HepG2 (cell line): ENCODE data around the gene FYB1. TPM values are rescaled to one million over a fixed set of nuclear protein-coding genes. Genes with fewer than 3 reads are reported as not detected.

Source experiments
- ATAC-seq: fragments of 200-7000 bp; cut with Tn5 transposase; 3 replicates; pipeline ENCODE4 v1.9.1; 2020; ENCODE audit warnings: mild to moderate bottlenecking, moderate library complexity
- BruUV-seq: library from RNA; stranded (reverse); fragments of 400-500 nt; replicated peaks from 2 replicates; lab custom pipeline; 2021; lab: Mats Ljungman, UMichigan
- CTCF ChIA-PET: fragments of 300-600 bp; formaldehyde crosslinking; extraction: SDS; loops from one replicate; lab custom pipeline; 2021; ENCODE audit warnings: low total read pairs, inconsistent platforms, low intra/inter-chr PET ratio; lab: Yijun Ruan, JAX
- POLR2A ChIA-PET: fragments of 350-600 bp; sonication (Branson Sonifier 250); formaldehyde crosslinking; loops from one replicate; lab custom pipeline; 2020; ENCODE audit warnings: antibody characterized with exemption, inconsistent platforms; lab: Yijun Ruan, JAX
- DNase-seq: peaks from one replicate; pipeline ENCODE4 v3.0.0-alpha.2; 2015; ENCODE audit warnings: low spot score
- FAIRE-seq: peaks from 3 replicates; lab custom pipeline; 2011; peaks lifted over from hg19 to GRCh38; lab: Jason Lieb, UNC
- H2AFZ ChIP-seq: one replicate; pipeline ENCODE4 v1.6.1; 2011; ENCODE audit warnings: low read length, inconsistent platforms
- H3K27ac ChIP-seq: fragments of 300-600 bp; 3 replicates; pipeline ENCODE4 v1.8.0; 2011; ENCODE audit warnings: mixed run types, mild to moderate bottlenecking, mixed read lengths, low read length, inconsistent platforms; ENCODE audit not compliant: insufficient read depth; ENCODE audit errors: extremely low read length
- H3K27me3 ChIP-seq, 2 experiments: fragments of 200-600 bp in 1 of 2; 2 replicates in 1 of 2; 3 replicates in 1 of 2; pipeline versions ENCODE4 v1.6.0 to v1.8.0; 2011; ENCODE audit warnings: low read length in 2 of 2, mild to moderate bottlenecking in 2 of 2, moderate library complexity in 2 of 2, inconsistent platforms in 1 of 2; ENCODE audit not compliant: insufficient read depth in 2 of 2, control insufficient read depth in 1 of 2
- H3K36me3 ChIP-seq, 2 experiments: fragments of 200-600 bp in 1 of 2; replicated peaks in 1 of 2; 2 replicates in 1 of 2; 3 replicates in 1 of 2; pipeline versions ENCODE4 v1.5.1 to v1.8.0; 2011; ENCODE audit warnings: low read length in 2 of 2, inconsistent platforms in 1 of 2; ENCODE audit not compliant: insufficient read depth in 2 of 2, control insufficient read depth in 1 of 2
- H3K4me1 ChIP-seq: 2 replicates; pipeline ENCODE4 v1.5.1; 2012; ENCODE audit warnings: low read length, inconsistent platforms; ENCODE audit not compliant: insufficient read depth
- H3K4me2 ChIP-seq: 2 replicates; pipeline ENCODE4 v1.6.0; 2011; ENCODE audit warnings: low read depth, low read length, inconsistent platforms
- H3K4me3 ChIP-seq, 3 experiments: fragments of 200-600 bp in 1 of 3; sonication (generic), shearing (Covaris generic) in 1 of 3; replicated peaks in 1 of 3; 2 replicates each; pipeline ENCODE4 v1.5.1; 2011 to 2016; ENCODE audit warnings: low read length in 3 of 3, inconsistent platforms in 2 of 3, low read depth in 2 of 3, mild to moderate bottlenecking in 2 of 3, control low read depth in 1 of 3, mixed read lengths in 1 of 3; ENCODE audit not compliant: insufficient read depth in 1 of 3
- H3K79me2 ChIP-seq: one replicate; pipeline ENCODE4 v1.6.1; 2011; ENCODE audit warnings: low read length, inconsistent platforms; ENCODE audit not compliant: insufficient read depth
- H3K9ac ChIP-seq: 2 replicates; pipeline ENCODE4 v1.6.0; 2011; ENCODE audit warnings: mild to moderate bottlenecking, low read depth, low read length, inconsistent platforms; ENCODE audit not compliant: insufficient read depth
- H3K9me3 ChIP-seq: 2 replicates; pipeline ENCODE4 v1.5.1; 2012; ENCODE audit warnings: mild to moderate bottlenecking, low read length
- H4K20me1 ChIP-seq: 2 replicates; pipeline ENCODE4 v1.6.0; 2011; ENCODE audit warnings: inconsistent platforms, mild to moderate bottlenecking, low read length, moderate library complexity; ENCODE audit not compliant: insufficient read depth
- ATF6 ChIP-seq: sonication (generic); formaldehyde crosslinking; conservative IDR thresholded peaks from 2 replicates; pipeline ENCODE4 v1.4.0; 2020; ENCODE audit warnings: missing genetic modification reagents
- CCAR2 ChIP-seq: fragments of 200-400 bp; formaldehyde crosslinking; optimal IDR thresholded peaks from 2 replicates; pipeline ENCODE3; 2018; ENCODE audit warnings: low read depth, mild to moderate bottlenecking, low read length, moderate library complexity
- DMAP1 ChIP-seq: IDR thresholded peaks from 2 replicates; pipeline ENCODE4 v1.6.1; 2016
- HBP1 ChIP-seq: IDR thresholded peaks from 2 replicates; pipeline ENCODE4 v1.6.1; 2016; ENCODE audit warnings: low read depth, control low read depth
- JUND ChIP-seq: sonication (generic); formaldehyde crosslinking; IDR thresholded peaks from 2 replicates; pipeline ENCODE4 v1.8.0; 2022; ENCODE audit warnings: mild to moderate bottlenecking, missing genetic modification reagents
- NBN ChIP-seq: fragments of 450-650 bp; conservative IDR thresholded peaks from 2 replicates; pipeline ENCODE4 v1.6.1; 2017
- TBP ChIP-seq: sonication (generic); formaldehyde crosslinking; IDR thresholded peaks from 2 replicates; pipeline ENCODE4 v1.5.0; 2020; ENCODE audit warnings: missing genetic modification reagents
- ZNF557 ChIP-seq: sonication (generic); formaldehyde crosslinking; IDR thresholded peaks from 2 replicates; pipeline ENCODE4 v1.4.0; 2020; ENCODE audit warnings: missing genetic modification reagents
- ZNF563 ChIP-seq: sonication (generic); formaldehyde crosslinking; IDR thresholded peaks from 2 replicates; pipeline ENCODE4 v1.8.0; 2022; ENCODE audit warnings: mild to moderate bottlenecking, moderate library complexity, missing genetic modification reagents
- ZNF609 ChIP-seq: sonication (generic); formaldehyde crosslinking; IDR thresholded peaks from 2 replicates; pipeline ENCODE4 v1.4.0; 2020; ENCODE audit warnings: mild to moderate bottlenecking, missing genetic modification reagents, borderline replicate concordance
- ZNF644 ChIP-seq: IDR thresholded peaks from 2 replicates; pipeline ENCODE4 v1.6.1; 2016; ENCODE audit warnings: low read depth
- ZNF670 ChIP-seq: sonication (generic); formaldehyde crosslinking; IDR thresholded peaks from 2 replicates; pipeline ENCODE4 v1.8.0; 2022; ENCODE audit warnings: mild to moderate bottlenecking, missing genetic modification reagents, borderline replicate concordance
- ZNF891 ChIP-seq: sonication (generic); formaldehyde crosslinking; IDR thresholded peaks from 2 replicates; pipeline ENCODE4 v1.5.0; 2020; ENCODE audit warnings: mild to moderate bottlenecking, missing genetic modification reagents
- ZSCAN25 ChIP-seq: sonication (generic); formaldehyde crosslinking; IDR thresholded peaks from 2 replicates; pipeline ENCODE4 v1.8.0; 2022; ENCODE audit warnings: mild to moderate bottlenecking, missing genetic modification reagents
- WGBS: methylation state at CpG from one replicate; pipeline ENCODE4 v1.1.6; 2017; ENCODE audit warnings: low lambda C conversion rate; 5-methylcytosine and 5-hydroxymethylcytosine counted together
- in situ Hi-C: cut with HindIII; loops from 2 replicates; pipeline ENCODE4 v1.10.0; 2017; ENCODE audit warnings: low pct_unique_long_range_greater_than_20kb; ENCODE audit not compliant: extremely low pct_ligation_motif_present
- intact Hi-C: fragments of 100-400 bp; cut with micrococcal nuclease; formaldehyde crosslinking; loops from one replicate; pipeline ENCODE4 v1.10.0; 2022; ENCODE audit not compliant: unreplicated experiment
- polyA plus RNA-seq, 8 experiments: library from polyadenylated mRNA; depleted of rRNA in 3 of 8; stranded (reverse) in 7 of 8; unstranded in 1 of 8; fragments of >200 nt; fragmentation: Illumina TruSeq in 4 of 8; extraction: Trizol in 4 of 8; gene quantifications; 2 replicates each; pipeline versions ENCODE4 v1.2.1 to v1.2.3, GENCODE V29; 2011 to 2016; ENCODE audit warnings: low read depth in 4 of 8, missing spikeins in 1 of 8, mixed read lengths in 1 of 8; ENCODE audit not compliant: insufficient read depth in 1 of 8
- total RNA-seq, 5 experiments: library from RNA; depleted of rRNA; stranded (reverse); fragments of >200 nt; fragmentation: Illumina TruSeq; extraction: Trizol; gene quantifications; 2 replicates each; pipeline ENCODE4 v1.2.3, GENCODE V29; 2016; ENCODE audit warnings: low read depth in 1 of 5
- TF ChIP-seq, protein P1 (sequence below): sonication (generic); formaldehyde crosslinking; IDR thresholded peaks from 2 replicates; pipeline ENCODE4 v1.4.0; 2020; ENCODE audit warnings: mild to moderate bottlenecking, missing genetic modification reagents
- TF ChIP-seq, protein P2 (sequence below): sonication (generic); formaldehyde crosslinking; IDR thresholded peaks from 2 replicates; pipeline ENCODE4 v1.4.0; 2020; ENCODE audit warnings: missing genetic modification reagents

Gene FYB1
- total and polyA plus RNA-seq, 2 of the 13 experiments (the other 11 are each of a cell fraction or from before 2014, with no cell fraction given) = 0.03 TPM; not detected in 1

DNA sequence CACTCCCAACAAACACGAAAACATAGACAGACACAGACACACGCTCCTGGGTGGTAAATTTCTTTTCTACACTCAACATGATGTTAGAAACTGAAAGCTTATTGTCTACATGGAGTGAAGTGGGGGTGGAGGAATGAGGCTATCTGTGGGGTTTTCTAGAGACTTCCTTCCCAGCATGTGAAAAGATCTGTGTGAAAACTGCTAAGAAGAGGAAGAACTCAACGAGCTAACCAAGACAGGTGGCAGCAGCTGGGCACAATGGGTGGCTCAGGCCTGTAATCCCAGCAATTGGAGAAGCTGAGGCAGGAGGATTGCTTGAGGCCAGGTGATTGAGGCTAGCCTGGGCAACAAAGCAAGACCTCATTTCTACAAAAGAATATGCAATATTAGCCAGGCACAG, 7.6 kb downstream of the FYB1 start:
- Histone ChIP-seq H3K9ac (no peak overlapping the region), H3K4me2 (no peak overlapping the region), H2AFZ (no peak overlapping the region), H3K27me3 (no peaks in the 10 kb centered on the region), H3K4me3 (no peak overlapping the region), H3K36me3 (no peaks in the 10 kb centered on the region), H3K27ac (no peak overlapping the region), H3K79me2 (no peaks in the 10 kb centered on the region), H4K20me1 (no peaks in the 10 kb centered on the region), H3K4me1 (peaks cover 5% of the 10 kb centered on the region), H3K9me3 (no peaks in the 10 kb centered on the region)
- no peak for ATAC-seq
- no TSS peak for BruUV-seq
- FAIRE-seq = no peak
- POLR2A ChIA-PET = no interaction called here
- 24% methylated on average over 3 of the region's 3 CpGs for WGBS
- in situ Hi-C loops (loop anchor here (25.0 kb wide), 1 partner anchor 351 kb away; no protein-coding TSS in a partner anchor), intact Hi-C loops (loop anchor here (10.0 kb wide), 1 partner anchor 153 kb away; the partner anchor contains the start of gene C9)
- CTCF ChIA-PET = no interaction called here
- DNase-seq = no peak
- TF ChIP-seq ZNF563 (no peak), ATF6 (CRISPR knock-in tag) (no peak), DMAP1 (no peak), ZNF557 (CRISPR knock-in tag) (no peak), NBN (no peak), CCAR2 (no peak), ZNF644 (CRISPR knock-in tag) (no peak), ZNF670 (CRISPR knock-in tag) (no peak), ZSCAN25 (CRISPR knock-in tag) (no peak), TBP (no peak), ZNF891 (CRISPR knock-in tag) (no peak), ZNF609 (no peak), JUND (CRISPR knock-in tag) (no peak), HBP1 (CRISPR knock-in tag) (no peak)
- TF ChIP-seq, protein P1, sequence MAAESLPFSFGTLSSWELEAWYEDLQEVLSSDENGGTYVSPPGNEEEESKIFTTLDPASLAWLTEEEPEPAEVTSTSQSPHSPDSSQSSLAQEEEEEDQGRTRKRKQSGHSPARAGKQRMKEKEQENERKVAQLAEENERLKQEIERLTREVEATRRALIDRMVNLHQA (CRISPR knock-in tag) = no peak
- TF ChIP-seq, protein P2, sequence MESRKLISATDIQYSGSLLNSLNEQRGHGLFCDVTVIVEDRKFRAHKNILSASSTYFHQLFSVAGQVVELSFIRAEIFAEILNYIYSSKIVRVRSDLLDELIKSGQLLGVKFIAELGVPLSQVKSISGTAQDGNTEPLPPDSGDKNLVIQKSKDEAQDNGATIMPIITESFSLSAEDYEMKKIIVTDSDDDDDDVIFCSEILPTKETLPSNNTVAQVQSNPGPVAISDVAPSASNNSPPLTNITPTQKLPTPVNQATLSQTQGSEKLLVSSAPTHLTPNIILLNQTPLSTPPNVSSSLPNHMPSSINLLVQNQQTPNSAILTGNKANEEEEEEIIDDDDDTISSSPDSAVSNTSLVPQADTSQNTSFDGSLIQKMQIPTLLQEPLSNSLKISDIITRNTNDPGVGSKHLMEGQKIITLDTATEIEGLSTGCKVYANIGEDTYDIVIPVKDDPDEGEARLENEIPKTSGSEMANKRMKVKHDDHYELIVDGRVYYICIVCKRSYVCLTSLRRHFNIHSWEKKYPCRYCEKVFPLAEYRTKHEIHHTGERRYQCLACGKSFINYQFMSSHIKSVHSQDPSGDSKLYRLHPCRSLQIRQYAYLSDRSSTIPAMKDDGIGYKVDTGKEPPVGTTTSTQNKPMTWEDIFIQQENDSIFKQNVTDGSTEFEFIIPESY (CRISPR knock-in tag) = no peak
